Activated CD4-positive, alpha-beta T cell treated with anti-CD3 and anti-CD28 coated beads for 36 hours (primary cell): Measurements from ENCODE around the gene LRRK1. TPM values are rescaled to one million over a fixed set of nuclear protein-coding genes. Genes with fewer than 3 reads are reported as not detected.

ENCODE experiments used
- ATAC-seq: fragments of 200-7000 bp; cut with Tn5 transposase; one replicate; pipeline ENCODE4 v1.10.0; 2021; ENCODE audit warnings: mild to moderate bottlenecking, moderate library complexity
- CTCF ChIA-PET: fragments of 350-600 bp; sonication (Branson Sonifier 250); formaldehyde crosslinking; loops from one replicate; lab custom pipeline; 2021; ENCODE audit warnings: antibody characterized with exemption; lab: Charles Lee
- POLR2A ChIA-PET: fragments of 350-600 bp; sonication (Branson Sonifier 250); formaldehyde crosslinking; loops from one replicate; lab custom pipeline; 2021; ENCODE audit warnings: antibody characterized with exemption, inconsistent platforms; lab: Charles Lee
- DNase-seq: peaks from one replicate; pipeline ENCODE4 v3.0.0-alpha.2; 2020
- H3K27ac Mint-ChIP-seq: one replicate; pipeline ENCODE4 v1.8.0; 2021; ENCODE audit warnings: mixed read lengths
- H3K27me3 Mint-ChIP-seq: one replicate; pipeline ENCODE4 v1.8.0; 2021; ENCODE audit warnings: mixed read lengths
- H3K36me3 Mint-ChIP-seq: one replicate; pipeline ENCODE4 v1.8.0; 2021; ENCODE audit warnings: low read depth, mixed read lengths
- H3K4me1 Mint-ChIP-seq: one replicate; pipeline ENCODE4 v1.8.0; 2021; ENCODE audit warnings: mixed read lengths
- H3K4me3 Mint-ChIP-seq: one replicate; pipeline ENCODE4 v1.8.0; 2021; ENCODE audit warnings: mild to moderate bottlenecking, moderate library complexity, mixed read lengths
- H3K9me3 Mint-ChIP-seq: one replicate; pipeline ENCODE4 v1.8.0; 2021; ENCODE audit warnings: low read depth, mixed read lengths
- intact Hi-C, 2 experiments: fragments of 100-400 bp; cut with DNase I in 1 of 2; cut with micrococcal nuclease in 1 of 2; formaldehyde crosslinking; loops; one replicate each; pipeline versions ENCODE4 v1.14.2 to v1.15.1; 2022 to 2024; cut with DNase I, micrococcal nuclease
- total RNA-seq, 2 experiments: library from RNA; stranded (reverse); gene quantifications; one replicate each; pipeline ENCODE4 v1.2.3, GENCODE V29; 2021

The LRRK1 gene
- total RNA-seq, result under 1 TPM; 0.35 to 0.73 TPM

DNA sequence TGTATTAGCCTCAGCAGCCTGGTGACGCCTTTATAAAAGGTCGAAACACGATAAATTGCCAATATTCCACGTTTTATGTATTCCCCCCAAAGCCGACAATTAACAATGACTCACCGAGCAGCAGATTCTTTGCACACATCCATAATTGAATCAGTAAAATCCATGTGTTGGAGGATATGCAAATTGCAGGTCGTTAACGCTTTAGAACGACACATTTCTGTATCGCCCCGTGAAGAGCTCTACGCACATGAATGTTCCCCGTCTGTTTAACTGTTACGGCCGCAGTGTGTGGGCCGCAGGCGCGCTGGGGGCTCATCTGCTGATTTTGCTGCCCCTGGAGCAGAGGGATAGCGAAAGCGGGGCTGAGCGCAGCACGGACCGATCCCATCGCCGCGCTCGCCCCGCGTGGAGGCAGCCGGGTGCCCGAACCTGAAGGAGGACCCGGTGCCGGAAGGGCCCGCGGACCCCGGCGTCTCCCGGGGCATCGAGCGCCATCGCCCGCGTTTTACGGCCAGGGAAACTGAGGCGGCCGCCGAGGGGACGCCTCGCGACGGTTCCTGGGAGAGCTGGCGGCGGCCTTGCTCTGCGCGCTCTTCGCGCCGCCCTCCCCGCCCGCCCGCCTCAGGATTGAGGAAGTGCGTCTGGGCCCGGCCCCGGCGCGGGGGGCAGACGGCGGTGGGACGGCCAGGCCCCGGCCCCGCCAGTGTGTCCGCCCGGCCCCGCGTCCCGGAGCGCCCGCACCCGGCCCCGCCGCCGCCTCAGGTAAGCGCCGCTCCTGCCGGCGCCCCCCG is at the start of gene LRRK1:
LRRK1 (plus strand) TSS at position 668 of the 791 bp plus-strand sequence. CDS start 5,276 bp downstream, outside the sequence.
- Mint-ChIP-seq H3K36me3 (no peaks in the 10 kb centered on the region), H3K9me3 (no peaks in the 10 kb centered on the region), H3K4me3 (peak within 1 kb of the TSS; percentile 66), H3K27ac (peak within 1 kb of the TSS; percentile 0), H3K4me1 (peaks cover 15% of the 10 kb centered on the region), H3K27me3 (peaks cover 51% of the 10 kb centered on the region)
- intact Hi-C loops, result loop anchor here (1.0 to 5.0 kb wide), 3 partner anchors 88 to 338 kb away; no protein-coding TSS in a partner anchor
- DNase-seq (peak; percentile 34), ATAC-seq (peak; percentile 53)
- ChIA-PET POLR2A (no interaction called here), CTCF (interaction anchor here (0.6 to 9.4 kb wide), 10 partner anchors 9 to 338 kb away, joined by 3 to 181 read pairs (median 4); no protein-coding TSS in a partner anchor)

GRCh38 chr15:100873029-100873677 is 46.0 kb upstream of the LRRK1 start:
- ChIA-PET POLR2A (no interaction called here), CTCF (interaction anchor here (0.6 to 1.9 kb wide), 25 partner anchors 9 to 523 kb away, joined by 3 to 14 read pairs (median 4); no protein-coding TSS in a partner anchor)
- no peak overlapping the region for H3K4me3 Mint-ChIP-seq
- H3K9me3 Mint-ChIP-seq, result peaks cover 2% of the 10 kb centered on the region
- H3K36me3 Mint-ChIP-seq, result no peaks in the 10 kb centered on the region
- DNase-seq (peak; percentile 66), ATAC-seq (peak; percentile 36)
- no peaks in the 10 kb centered on the region for H3K4me1 Mint-ChIP-seq
- no peak overlapping the region for H3K27ac Mint-ChIP-seq
- intact Hi-C loops, result loop anchor here (1.0 to 5.0 kb wide), 6 partner anchors 201 to 944 kb away; no protein-coding TSS in a partner anchor
- H3K27me3 Mint-ChIP-seq, result peaks cover 20% of the 10 kb centered on the region

DNA sequence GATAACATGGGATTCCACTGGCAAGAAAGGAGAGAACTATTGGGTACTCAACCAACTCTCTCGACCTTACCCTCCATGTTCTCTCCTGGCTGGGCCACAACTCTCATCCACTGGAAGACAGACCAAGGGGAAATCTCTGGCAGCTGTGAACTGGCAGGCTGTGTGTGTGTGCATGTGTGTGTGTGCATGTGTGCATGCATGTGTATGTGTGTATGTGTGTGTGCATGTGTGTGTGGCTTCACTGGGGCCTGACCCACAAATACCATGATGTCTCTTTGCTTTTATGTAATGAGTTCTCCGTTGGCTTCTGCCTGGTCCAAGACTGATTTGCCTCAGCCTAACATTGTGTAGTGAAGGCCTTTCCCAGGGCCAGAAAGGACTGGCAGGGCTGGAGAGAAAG is 43.7 kb upstream of the LRRK1 start:
- ChIA-PET CTCF (interaction anchor here (0.7 to 1.6 kb wide), 4 partner anchors 42 to 248 kb away, joined by 3 to 6 read pairs (median 4); no protein-coding TSS in a partner anchor), POLR2A (no interaction called here)
- no peak overlapping the region for H3K4me3 Mint-ChIP-seq
- no peaks in the 10 kb centered on the region for H3K9me3 Mint-ChIP-seq
- peaks cover 25% of the 10 kb centered on the region for H3K27me3 Mint-ChIP-seq
- no peak for DNase-seq
- H3K27ac Mint-ChIP-seq, result no peak overlapping the region
- H3K4me1 Mint-ChIP-seq, result peaks cover 3% of the 10 kb centered on the region
- intact Hi-C loops, result no loop called here
- ATAC-seq, result no peak
- H3K36me3 Mint-ChIP-seq, result no peaks in the 10 kb centered on the region

GRCh38 chr15:100875976-100876375 is 43.2 kb upstream of the LRRK1 start:
- POLR2A ChIA-PET, result no interaction called here

DNA sequence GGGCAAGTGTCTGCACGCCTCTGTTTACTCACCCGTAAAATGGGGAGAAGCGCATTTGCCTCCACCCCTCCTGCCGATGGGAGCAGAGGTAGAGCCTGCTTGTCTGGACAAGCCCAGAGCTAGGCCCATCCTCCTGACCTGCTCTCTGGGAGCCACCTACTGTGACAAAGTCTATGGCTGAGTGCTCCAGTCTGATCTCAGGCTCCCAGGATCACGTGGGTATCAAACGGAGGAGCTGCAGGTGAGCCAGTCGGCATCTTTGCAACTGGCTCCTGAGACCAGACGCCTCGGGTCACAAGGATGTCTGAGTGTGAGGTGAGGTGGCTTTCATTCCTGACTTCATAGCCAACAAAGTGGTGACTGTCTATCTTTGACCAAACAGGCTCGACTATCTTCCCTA is 41.6 kb upstream of the LRRK1 start:
- Mint-ChIP-seq H3K27me3 (peaks cover 42% of the 10 kb centered on the region), H3K27ac (no peak overlapping the region), H3K9me3 (no peaks in the 10 kb centered on the region), H3K4me3 (no peak overlapping the region), H3K4me1 (peaks cover 3% of the 10 kb centered on the region), H3K36me3 (no peaks in the 10 kb centered on the region)
- CTCF ChIA-PET, result interaction anchor here (0.7 to 1.5 kb wide), 3 partner anchors 8 to 528 kb away, joined by 3 to 5 read pairs (median 4); no protein-coding TSS in a partner anchor
- intact Hi-C loops, result no loop called here
- ATAC-seq (no peak), DNase-seq (no peak)
- POLR2A ChIA-PET, result interaction anchor here (0.6 kb wide), 1 partner anchor 85 kb away, joined by 3 read pairs; no protein-coding TSS in a partner anchor

More at GRCh38 chr15:100875976-100876375, 43.2 kb upstream of the LRRK1 start:
- H3K9me3 Mint-ChIP-seq, result no peaks in the 10 kb centered on the region
- no peaks in the 10 kb centered on the region for H3K36me3 Mint-ChIP-seq
- H3K27ac Mint-ChIP-seq, result no peak overlapping the region
- H3K27me3 Mint-ChIP-seq, result peaks cover 30% of the 10 kb centered on the region
- ATAC-seq (peak; percentile 14), DNase-seq (no peak)
- no peak overlapping the region for H3K4me3 Mint-ChIP-seq
- intact Hi-C loops, result no loop called here
- H3K4me1 Mint-ChIP-seq, result peaks cover 3% of the 10 kb centered on the region
- CTCF ChIA-PET, result interaction anchor here (0.7 to 1.3 kb wide), 2 partner anchors 134 to 245 kb away, joined by 3 read pairs; no protein-coding TSS in a partner anchor

GRCh38 chr15:100878130-100878529 is 41.0 kb upstream of the LRRK1 start:
- peaks cover 46% of the 10 kb centered on the region for H3K27me3 Mint-ChIP-seq
- peak overlapping the region; percentile 50 for H3K4me3 Mint-ChIP-seq
- H3K4me1 Mint-ChIP-seq, result peaks cover 3% of the 10 kb centered on the region
- DNase-seq (no peak), ATAC-seq (no peak)
- H3K9me3 Mint-ChIP-seq, result no peaks in the 10 kb centered on the region
- no peaks in the 10 kb centered on the region for H3K36me3 Mint-ChIP-seq
- intact Hi-C loops, result no loop called here
- ChIA-PET CTCF (interaction anchor here (1.2 to 1.5 kb wide), 2 partner anchors 8 to 528 kb away, joined by 3 to 4 read pairs; no protein-coding TSS in a partner anchor), POLR2A (no interaction called here)
- no peak overlapping the region for H3K27ac Mint-ChIP-seq

DNA sequence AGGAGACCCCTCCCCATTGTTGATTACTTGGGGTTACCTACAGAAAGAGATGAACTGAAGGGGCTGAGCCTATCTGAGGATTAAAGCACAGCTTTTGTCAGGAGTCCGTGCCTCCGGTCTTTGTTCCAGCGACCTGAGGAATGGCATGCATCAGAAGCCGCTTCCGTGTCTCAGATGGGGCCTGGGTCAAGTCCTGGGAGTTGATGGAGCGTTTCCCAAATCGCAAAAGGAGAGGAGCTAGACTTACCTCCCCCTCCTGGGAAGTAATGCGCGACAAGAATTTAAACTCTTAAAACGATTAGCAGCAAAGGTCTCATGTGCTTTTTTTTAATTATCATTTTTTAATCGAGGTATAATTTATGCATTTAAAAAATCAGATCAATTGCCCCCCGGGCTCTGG is 40.5 kb upstream of the LRRK1 start:
- CTCF ChIA-PET, result interaction anchor here (1.2 to 1.5 kb wide), 2 partner anchors 9 to 529 kb away, joined by 3 to 4 read pairs; no protein-coding TSS in a partner anchor
- Mint-ChIP-seq H3K4me1 (peaks cover 3% of the 10 kb centered on the region), H3K9me3 (no peaks in the 10 kb centered on the region), H3K27me3 (peaks cover 49% of the 10 kb centered on the region), H3K36me3 (no peaks in the 10 kb centered on the region), H3K4me3 (peak overlapping the region; percentile 50), H3K27ac (no peak overlapping the region)
- ATAC-seq (no peak), DNase-seq (no peak)
- intact Hi-C loops, result no loop called here
- POLR2A ChIA-PET, result interaction anchor here (0.7 kb wide), 1 partner anchor 544 kb away, joined by 3 read pairs; no protein-coding TSS in a partner anchor

DNA sequence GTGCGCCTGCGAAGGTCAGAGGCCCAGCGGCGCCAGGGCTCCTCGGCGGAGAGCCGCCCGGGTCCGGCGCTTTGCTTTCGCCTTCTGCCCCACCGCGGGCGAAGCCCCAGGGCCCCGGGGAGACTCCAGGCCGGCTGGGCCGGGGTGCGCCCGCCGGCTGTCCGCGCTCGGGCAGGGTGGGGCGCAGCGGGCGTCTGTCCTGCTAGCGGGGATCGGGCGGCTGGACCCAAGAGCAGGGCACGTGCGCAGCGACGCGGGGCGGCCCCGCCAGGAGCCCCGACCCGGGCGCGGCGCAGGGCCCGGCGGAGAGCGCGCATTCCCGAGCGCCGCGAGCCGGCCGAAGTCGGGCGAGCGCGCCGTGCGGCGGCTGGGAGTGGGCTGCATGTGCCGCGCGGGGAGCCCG is 40.1 kb upstream of the LRRK1 start:
- no peak overlapping the region for H3K27ac Mint-ChIP-seq
- no peak overlapping the region for H3K4me3 Mint-ChIP-seq
- DNase-seq (no peak), ATAC-seq (peak; percentile 19)
- no peaks in the 10 kb centered on the region for H3K9me3 Mint-ChIP-seq
- POLR2A ChIA-PET, result interaction anchor here (0.7 kb wide), 1 partner anchor 544 kb away, joined by 3 read pairs; no protein-coding TSS in a partner anchor
- intact Hi-C loops, result no loop called here
- H3K27me3 Mint-ChIP-seq, result peaks cover 54% of the 10 kb centered on the region
- peaks cover 3% of the 10 kb centered on the region for H3K4me1 Mint-ChIP-seq
- CTCF ChIA-PET, result no interaction called here
- no peaks in the 10 kb centered on the region for H3K36me3 Mint-ChIP-seq

GRCh38 chr15:100879464-100880138 is 39.6 kb upstream of the LRRK1 start, which contains the start of gene ALDH1A3:
ALDH1A3 (plus strand) TSS chr15:100879831; CDS start chr15:100879908, 77 bp downstream.
- DNase-seq, result peak; percentile 30
- Mint-ChIP-seq H3K27ac (no peak within 1 kb of the TSS), H3K9me3 (no peaks in the 10 kb centered on the region), H3K36me3 (no peaks in the 10 kb centered on the region), H3K27me3 (peaks cover 58% of the 10 kb centered on the region), H3K4me1 (peaks cover 3% of the 10 kb centered on the region), H3K4me3 (peak within 1 kb of the TSS; percentile 50)
- intact Hi-C loops, result no loop called here
- ChIA-PET POLR2A (no interaction called here), CTCF (no interaction called here)
- ATAC-seq, result peak; percentile 30

DNA sequence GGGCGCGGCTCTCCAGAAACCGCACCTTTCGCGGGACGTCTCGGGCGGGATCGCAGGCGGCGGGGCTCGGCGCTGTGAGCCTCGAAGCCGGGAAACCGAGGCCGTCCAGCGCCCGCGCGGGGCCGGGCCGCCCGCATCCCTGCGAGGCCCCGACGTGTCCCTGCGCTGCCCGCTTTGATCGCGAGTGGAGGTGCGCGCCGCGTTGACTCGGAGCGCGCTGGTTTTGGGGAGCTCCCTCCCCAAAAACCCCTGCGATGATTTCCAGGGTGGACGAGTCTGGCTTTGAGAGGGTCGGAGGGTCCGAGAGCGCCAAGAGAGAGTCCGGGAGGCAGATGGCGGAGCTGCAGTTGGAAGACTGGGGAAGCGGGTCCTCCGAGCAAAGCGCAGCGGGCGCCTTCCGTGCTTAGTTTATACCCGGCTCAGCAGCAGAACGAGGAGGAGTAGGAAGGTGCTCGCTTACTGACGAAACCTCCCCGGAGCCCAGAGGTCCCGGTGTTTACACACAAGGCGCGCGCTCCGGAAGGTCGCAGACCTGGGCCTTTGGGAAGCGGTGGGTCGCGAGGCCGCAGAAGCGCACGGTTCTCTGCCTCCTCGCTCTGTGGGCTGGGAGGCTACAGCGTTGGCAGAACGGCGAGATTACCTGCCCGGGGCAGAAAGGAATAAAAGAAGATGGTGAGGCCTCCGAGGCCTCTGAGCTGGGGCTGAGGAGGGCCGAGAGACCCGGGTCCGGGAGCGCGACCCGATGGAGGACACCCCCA is 38.8 kb upstream of the LRRK1 start:
- ChIA-PET POLR2A (no interaction called here), CTCF (interaction anchor here (1.1 kb wide), 1 partner anchor 141 kb away, joined by 3 read pairs; no protein-coding TSS in a partner anchor)
- H3K36me3 Mint-ChIP-seq, result no peaks in the 10 kb centered on the region
- H3K9me3 Mint-ChIP-seq, result no peaks in the 10 kb centered on the region
- intact Hi-C loops, result no loop called here
- ATAC-seq (no peak), DNase-seq (no peak)
- peaks cover 58% of the 10 kb centered on the region for H3K27me3 Mint-ChIP-seq
- H3K4me3 Mint-ChIP-seq, result no peak overlapping the region
- H3K4me1 Mint-ChIP-seq, result peaks cover 3% of the 10 kb centered on the region
- H3K27ac Mint-ChIP-seq, result no peak overlapping the region
